ENCODE measurements around the gene RRAGB.
"Not testable (repeated sequence)": the region's sequence is repeated elsewhere in the genome, so short reads cannot be mapped to it uniquely, and the experiment has no call there.

RRAGB gene

DNA sequence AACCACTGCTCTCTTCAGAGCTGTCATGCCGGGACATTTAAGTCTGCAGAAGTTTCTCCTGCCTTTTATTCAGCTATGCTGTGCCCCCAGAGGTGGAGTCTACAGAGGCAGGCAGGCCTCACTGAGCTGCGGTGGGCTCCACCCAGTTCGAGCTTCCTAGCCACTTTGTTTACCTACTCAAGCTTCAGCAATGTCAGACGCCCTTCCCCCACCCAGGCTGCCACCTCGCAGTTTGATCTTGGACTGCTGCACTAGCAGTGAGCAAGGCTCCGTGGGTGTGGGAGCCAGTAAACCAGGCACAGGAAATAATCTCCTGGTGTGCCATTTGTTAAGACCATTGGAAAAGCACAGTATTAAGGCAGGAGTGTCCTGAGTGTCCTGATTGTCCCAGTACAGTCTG, 56.9 kb downstream of the RRAGB start:
- DNase-seq = not testable (repeated sequence)

GRCh38 chrX:55777596-55777995, 60.0 kb downstream of the RRAGB start:
- no peak for DNase-seq

DNA sequence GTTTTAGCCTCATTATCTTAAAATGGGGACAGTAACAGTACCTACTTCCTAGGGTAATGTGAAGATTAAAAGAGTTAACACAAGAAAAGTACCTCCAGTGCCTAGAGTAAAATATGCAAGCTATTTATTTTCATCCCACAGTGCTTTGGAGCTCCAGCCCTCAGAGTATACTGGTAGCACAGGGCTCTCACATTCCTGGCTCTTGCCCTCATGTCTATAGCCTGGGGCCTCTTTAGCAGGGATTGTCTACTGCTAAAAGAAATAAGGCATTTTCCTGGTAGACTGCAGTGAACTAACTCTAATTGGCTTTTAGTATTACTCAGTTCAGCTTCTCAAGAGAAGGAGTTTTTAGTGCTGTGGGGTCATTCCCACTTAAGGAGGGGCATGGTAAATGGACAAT, 60.8 kb downstream of the RRAGB start:
- DNase-seq = no peak

DNA sequence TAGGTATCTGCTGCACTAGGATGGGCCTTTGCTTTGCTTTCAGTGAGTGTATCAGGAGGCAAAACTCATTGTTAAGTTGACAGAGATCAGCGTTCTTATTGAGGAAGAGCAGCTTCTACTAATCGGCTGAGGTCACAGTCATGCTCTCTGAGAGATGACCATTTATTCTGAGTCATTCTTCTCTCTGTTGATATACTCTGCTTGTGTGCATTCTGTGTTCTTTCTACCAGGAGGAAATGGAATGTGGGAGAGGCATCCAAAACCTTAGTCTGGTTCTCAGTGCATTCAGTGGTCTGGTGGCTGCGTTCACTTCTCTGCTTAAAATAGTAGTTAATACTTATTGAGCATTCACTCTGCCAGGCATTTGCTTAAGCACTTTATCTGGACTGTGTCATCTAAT, 66.2 kb downstream of the RRAGB start:
- no peak for DNase-seq

GRCh38 chrX:55787063-55787462, 69.5 kb downstream of the RRAGB start:
- DNase-seq = no peak

DNA sequence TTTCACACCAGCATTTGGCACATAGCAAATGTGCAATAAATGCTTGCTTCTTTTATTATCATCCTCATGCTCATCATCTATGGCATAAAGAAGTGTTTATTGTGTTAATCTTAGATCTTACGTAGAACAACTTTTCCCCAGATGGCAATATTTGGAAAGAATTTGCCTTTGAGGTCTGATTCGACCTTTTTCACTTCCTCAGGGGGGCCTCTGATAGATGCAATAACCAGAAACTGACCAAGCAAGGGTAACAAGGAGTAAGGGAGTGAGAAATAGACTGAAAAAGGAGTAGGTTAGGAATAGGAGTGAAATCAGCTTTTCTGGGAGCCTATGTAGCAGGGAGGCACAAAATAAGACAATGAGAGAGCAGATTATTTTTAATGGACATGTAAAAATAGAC, 70.2 kb downstream of the RRAGB start:
- no peak for DNase-seq

GRCh38 chrX:55794405-55794804, 76.9 kb downstream of the RRAGB start:
- no peak for DNase-seq

- DNase-seq = no peak
These were observed 78.9 kb downstream of the RRAGB start for GRCh38 chrX:55796496-55796895.

DNA sequence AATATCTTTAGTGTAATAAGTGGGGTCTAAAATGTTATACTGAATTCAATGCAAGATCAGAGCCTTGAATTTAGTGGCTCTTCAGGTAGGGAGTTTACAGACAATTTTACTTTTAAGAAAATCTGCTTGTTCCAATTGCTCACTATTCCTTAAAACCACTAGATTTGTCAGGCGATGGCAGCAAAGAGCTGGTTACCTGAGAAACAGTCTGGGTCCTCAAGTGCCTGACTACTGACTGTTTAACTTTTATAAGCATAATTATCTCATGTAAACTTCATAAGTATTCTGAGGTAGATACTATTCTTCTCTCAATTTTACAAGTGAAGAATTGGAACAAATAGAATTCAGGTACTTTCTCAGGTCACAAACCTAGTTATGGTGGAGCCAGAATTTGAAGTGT, 84.3 kb downstream of the RRAGB start:
- DNase-seq = no peak
